GM19193 (cell line): ENCODE results near the gene MINDY4.

ENCODE experiments used
- POLR2A ChIP-seq: IDR thresholded peaks from 4 replicates; pipeline ENCODE4 v1.6.1; 2011; ENCODE audit not compliant: insufficient read depth, insufficient read length; ENCODE audit errors: extremely low read depth

The MINDY4 gene

GRCh38 chr7:30780941-30781340 lies 9.7 kb downstream of the MINDY4 start:
- no peak for TF ChIP-seq POLR2A

GRCh38 chr7:30782690-30783089 lies 11.5 kb downstream of the MINDY4 start:
- no peak for TF ChIP-seq POLR2A

GRCh38 chr7:30785786-30786185 lies 14.6 kb downstream of the MINDY4 start:
- TF ChIP-seq POLR2A = no peak

- no peak for TF ChIP-seq POLR2A
Observed at GRCh38 chr7:30787486-30787885, 16.3 kb downstream of the MINDY4 start.

- no peak for TF ChIP-seq POLR2A
Observed at GRCh38 chr7:30788640-30789333, 17.6 kb downstream of the MINDY4 start.

- TF ChIP-seq POLR2A = no peak
Observed at GRCh38 chr7:30789334-30789711, 18.1 kb downstream of the MINDY4 start.

GRCh38 chr7:30790356-30790755 lies 19.1 kb downstream of the MINDY4 start:
- TF ChIP-seq POLR2A = no peak

GRCh38 chr7:30791114-30791513 lies 19.9 kb downstream of the MINDY4 start:
- TF ChIP-seq POLR2A = no peak

GRCh38 chr7:30795161-30795948 lies 24.1 kb downstream of the MINDY4 start:
- no peak for TF ChIP-seq POLR2A

GRCh38 chr7:30796105-30796869 lies 25.1 kb downstream of the MINDY4 start:
- TF ChIP-seq POLR2A = no peak

- TF ChIP-seq POLR2A = no peak
Observed at GRCh38 chr7:30797176-30798040, 26.2 kb downstream of the MINDY4 start.

- no peak for TF ChIP-seq POLR2A
Observed at GRCh38 chr7:30799206-30799975, 28.2 kb downstream of the MINDY4 start.

- no peak for TF ChIP-seq POLR2A
Observed at GRCh38 chr7:30799976-30800661, 28.9 kb downstream of the MINDY4 start.
